ENCODE measurements around the gene OR10AG1. TPM values are rescaled to one million over a fixed set of nuclear protein-coding genes. Genes with fewer than 3 reads are reported as not detected.

The OR10AG1 gene
- total RNA-seq, 1 experiment from 2014 or later: not detected

DNA sequence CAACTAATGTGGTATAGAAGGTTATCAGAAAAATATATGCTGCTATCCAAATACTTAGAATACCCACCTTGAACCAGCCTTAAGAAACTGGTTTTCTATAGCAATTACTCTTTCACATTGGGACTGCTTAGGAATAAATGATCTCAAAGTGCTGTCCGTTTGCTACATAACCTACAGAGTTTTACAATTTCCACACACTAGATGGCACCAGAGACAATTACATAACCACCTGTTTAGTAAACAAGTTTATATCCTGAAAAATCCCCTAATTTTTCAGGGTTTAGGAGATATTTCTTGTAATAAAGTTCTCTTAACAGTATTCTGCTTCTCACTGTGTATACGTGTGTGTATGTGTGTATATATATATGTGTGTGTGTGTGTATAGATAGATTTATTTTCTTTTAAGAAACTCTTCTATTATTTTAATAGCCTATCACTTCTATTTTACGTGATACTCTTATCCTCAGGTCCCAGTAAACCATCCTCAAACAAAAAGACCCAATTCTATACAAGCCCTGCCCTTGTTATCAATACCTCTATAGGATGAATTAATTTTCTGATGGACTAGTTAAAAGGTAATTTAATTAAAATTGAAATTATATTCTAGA, 26.9 kb downstream of the OR10AG1 start:
- no peaks in the 10 kb centered on the region for H3K36me3 Mint-ChIP-seq (ENCODE audit: insufficient read depth, unreplicated experiment)
- H3K27me3 Mint-ChIP-seq (ENCODE audit: insufficient read depth, unreplicated experiment): peaks cover 2% of the 10 kb centered on the region
- no peaks in the 10 kb centered on the region for H3K9me3 ChIP-seq
- H3K9me3 Mint-ChIP-seq (ENCODE audit: unreplicated experiment): no peaks in the 10 kb centered on the region
- ChIA-PET POLR2A (no interaction called here), CTCF (no interaction called here)
- BruUV-seq (replicated peaks): no TSS peak
- H3K4me3 ChIP-seq (ENCODE audit: low read depth, low read length): no peak overlapping the region
- intact Hi-C loops (cut with micrococcal nuclease; ENCODE audit: unreplicated experiment): loop anchor here (1.0 to 10.0 kb wide), 3 partner anchors 146 to 840 kb away; no protein-coding TSS in a partner anchor
- no peaks in the 10 kb centered on the region for H3K27me3 ChIP-seq (replicated peaks; ENCODE audit: control insufficient read depth, insufficient read depth, low read length)
- no peaks in the 10 kb centered on the region for H3K36me3 ChIP-seq (ENCODE audit: control insufficient read depth, insufficient read depth, low read length)
- no peak overlapping the region for H3K4me3 Mint-ChIP-seq (ENCODE audit: unreplicated experiment)
- peaks cover 5% of the 10 kb centered on the region; the same call in 1 of the 2 replicates for H3K4me1 ChIP-seq
- H3K27ac Mint-ChIP-seq (ENCODE audit: unreplicated experiment): no peak overlapping the region
- TF ChIP-seq, protein P1, sequence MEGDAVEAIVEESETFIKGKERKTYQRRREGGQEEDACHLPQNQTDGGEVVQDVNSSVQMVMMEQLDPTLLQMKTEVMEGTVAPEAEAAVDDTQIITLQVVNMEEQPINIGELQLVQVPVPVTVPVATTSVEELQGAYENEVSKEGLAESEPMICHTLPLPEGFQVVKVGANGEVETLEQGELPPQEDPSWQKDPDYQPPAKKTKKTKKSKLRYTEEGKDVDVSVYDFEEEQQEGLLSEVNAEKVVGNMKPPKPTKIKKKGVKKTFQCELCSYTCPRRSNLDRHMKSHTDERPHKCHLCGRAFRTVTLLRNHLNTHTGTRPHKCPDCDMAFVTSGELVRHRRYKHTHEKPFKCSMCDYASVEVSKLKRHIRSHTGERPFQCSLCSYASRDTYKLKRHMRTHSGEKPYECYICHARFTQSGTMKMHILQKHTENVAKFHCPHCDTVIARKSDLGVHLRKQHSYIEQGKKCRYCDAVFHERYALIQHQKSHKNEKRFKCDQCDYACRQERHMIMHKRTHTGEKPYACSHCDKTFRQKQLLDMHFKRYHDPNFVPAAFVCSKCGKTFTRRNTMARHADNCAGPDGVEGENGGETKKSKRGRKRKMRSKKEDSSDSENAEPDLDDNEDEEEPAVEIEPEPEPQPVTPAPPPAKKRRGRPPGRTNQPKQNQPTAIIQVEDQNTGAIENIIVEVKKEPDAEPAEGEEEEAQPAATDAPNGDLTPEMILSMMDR (IDR thresholded peaks at IDR 0.05; ENCODE audit: insufficient read depth in 1 of 2, low read depth in 1 of 2, low read length in 1 of 2, severe bottlenecking in 1 of 2, unreplicated experiment in 1 of 2): peak; percentile 55 to 65
- DNase-seq: peak in 1 of 2 experiments; percentile 57
- H3K4me1 Mint-ChIP-seq (ENCODE audit: low read depth, unreplicated experiment): no peaks in the 10 kb centered on the region

DNA sequence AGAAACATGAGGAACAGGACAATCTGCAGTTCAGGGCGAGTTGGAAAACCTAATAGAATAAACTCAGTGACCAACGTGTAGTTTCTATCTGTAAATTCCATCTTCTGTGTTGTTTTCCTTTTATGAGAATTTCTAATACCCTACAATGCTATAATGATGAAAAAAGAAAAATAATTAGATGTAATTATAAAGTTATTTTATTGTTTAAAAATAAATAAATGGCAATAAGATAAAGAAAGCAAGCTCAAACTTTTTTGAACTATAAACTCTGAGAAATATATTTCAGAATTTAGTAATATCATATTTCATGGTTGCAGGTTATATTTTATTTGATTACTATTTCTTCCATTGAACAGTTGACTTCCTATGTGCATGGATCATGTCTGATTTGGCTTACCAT, 33.4 kb downstream of the OR10AG1 start, which contains the start of gene OR5I1:
TSS of gene OR5I1 (minus strand) at position 101 of the 400 bp plus-strand sequence. CDS start at position 101, 0 bp downstream.
- intact Hi-C loops (cut with micrococcal nuclease; ENCODE audit: unreplicated experiment): loop anchor here (5.0 kb wide), 1 partner anchor 219 kb away; no protein-coding TSS in a partner anchor
- DNase-seq: no peak
- H3K9me3 ChIP-seq: no peaks in the 10 kb centered on the region
- BruUV-seq (replicated peaks): no TSS peak
- H3K4me3 ChIP-seq (ENCODE audit: low read depth, low read length): no peak within 1 kb of the TSS
- Mint-ChIP-seq H3K36me3 (ENCODE audit: insufficient read depth, unreplicated experiment) (no peaks in the 10 kb centered on the region), H3K4me3 (ENCODE audit: unreplicated experiment) (no peak within 1 kb of the TSS), H3K9me3 (ENCODE audit: unreplicated experiment) (no peaks in the 10 kb centered on the region), H3K4me1 (ENCODE audit: low read depth, unreplicated experiment) (no peaks in the 10 kb centered on the region), H3K27ac (ENCODE audit: unreplicated experiment) (no peak within 1 kb of the TSS), H3K27me3 (ENCODE audit: insufficient read depth, unreplicated experiment) (peaks cover 2% of the 10 kb centered on the region)
- no peaks in the 10 kb centered on the region; the same call in 1 of the 2 replicates for H3K27me3 ChIP-seq (replicated peaks; ENCODE audit: control insufficient read depth, insufficient read depth, low read length)
- TF ChIP-seq, protein P1 (IDR thresholded peaks at IDR 0.05; ENCODE audit: insufficient read depth in 1 of 2, low read depth in 1 of 2, low read length in 1 of 2, severe bottlenecking in 1 of 2, unreplicated experiment in 1 of 2): no peak
- POLR2A ChIA-PET: no interaction called here
- no peaks in the 10 kb centered on the region for H3K36me3 ChIP-seq (ENCODE audit: control insufficient read depth, insufficient read depth, low read length)
- CTCF ChIA-PET: no interaction called here
- no peaks in the 10 kb centered on the region for H3K4me1 ChIP-seq

DNA sequence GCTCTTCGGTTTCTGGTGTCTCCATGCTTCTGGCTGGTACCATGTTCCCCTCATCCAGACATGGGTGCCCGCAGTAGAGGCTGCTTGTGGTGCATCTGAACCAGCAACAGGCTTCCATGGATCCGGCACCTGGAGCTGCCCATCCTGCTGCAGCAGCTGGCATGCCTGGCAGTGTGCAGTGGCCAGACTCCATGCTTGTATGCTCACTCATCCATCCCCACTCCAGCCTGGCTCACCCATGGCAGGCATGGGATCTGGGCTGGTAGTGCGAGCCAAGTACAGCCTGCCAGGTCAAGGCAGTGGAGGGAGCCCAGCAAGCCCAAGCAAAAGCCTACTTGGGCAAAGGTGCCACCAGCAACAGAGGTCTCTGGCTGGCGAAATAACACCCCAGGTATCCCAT, 49.2 kb downstream of the OR10AG1 start:
- TF ChIP-seq, protein P1 (IDR thresholded peaks at IDR 0.05; ENCODE audit: insufficient read depth in 1 of 2, low read depth in 1 of 2, low read length in 1 of 2, severe bottlenecking in 1 of 2, unreplicated experiment in 1 of 2): no peak
- no peak for DNase-seq
- POLR2A ChIA-PET: no interaction called here
- H3K36me3 ChIP-seq (ENCODE audit: control insufficient read depth, insufficient read depth, low read length): no peaks in the 10 kb centered on the region
- H3K4me1 ChIP-seq: no peaks in the 10 kb centered on the region
- BruUV-seq (replicated peaks): no TSS peak
- Mint-ChIP-seq H3K4me3 (ENCODE audit: unreplicated experiment) (no peak overlapping the region), H3K36me3 (ENCODE audit: insufficient read depth, unreplicated experiment) (no peaks in the 10 kb centered on the region), H3K4me1 (ENCODE audit: low read depth, unreplicated experiment) (no peaks in the 10 kb centered on the region), H3K9me3 (ENCODE audit: unreplicated experiment) (no peaks in the 10 kb centered on the region), H3K27me3 (ENCODE audit: insufficient read depth, unreplicated experiment) (peaks cover 3% of the 10 kb centered on the region), H3K27ac (ENCODE audit: unreplicated experiment) (no peak overlapping the region)
- intact Hi-C loops (cut with micrococcal nuclease; ENCODE audit: unreplicated experiment): no loop called here
- no peak overlapping the region for H3K4me3 ChIP-seq (ENCODE audit: low read depth, low read length)
- no peaks in the 10 kb centered on the region; the same call in 1 of the 2 replicates for H3K9me3 ChIP-seq
- H3K27me3 ChIP-seq (replicated peaks; ENCODE audit: control insufficient read depth, insufficient read depth, low read length): no peaks in the 10 kb centered on the region
- CTCF ChIA-PET: no interaction called here

Other genes starting within 250 kb of the OR10AG1 start
- gene OR5D13, start 196.5 kb downstream of the OR10AG1 start, total RNA-seq (2022): not detected in 2 replicates
- gene OR5D14, start 174.4 kb downstream of the OR10AG1 start, total RNA-seq (2022): not detected in 2 replicates
- not detected in 2 replicates for gene OR5L1, start 158.6 kb downstream of the OR10AG1 start, total RNA-seq (2022)
- not detected in 2 replicates for gene OR5D18, start 150.3 kb downstream of the OR10AG1 start, total RNA-seq (2022)
- gene OR5L2, start 142.7 kb downstream of the OR10AG1 start, total RNA-seq (2022): not detected in 2 replicates
- not detected in 2 replicates for gene OR5D16, start 131.2 kb downstream of the OR10AG1 start, total RNA-seq (2022)
- not detected in 2 replicates for gene TRIM51, start 86.6 kb downstream of the OR10AG1 start, total RNA-seq (2022)
- not detected in 2 replicates for gene OR5W2, start 55.4 kb downstream of the OR10AG1 start, total RNA-seq (2022)
- gene OR5I1, start 33.5 kb downstream of the OR10AG1 start, total RNA-seq (2022): not detected in 2 replicates
- not detected in 2 replicates for gene OR5F1, start 24.7 kb upstream of the OR10AG1 start, total RNA-seq (2022)
- not detected in 2 replicates for gene OR5AS1, start 57.7 kb upstream of the OR10AG1 start, total RNA-seq (2022)
- not detected in 2 replicates for gene OR8I2, start 123.4 kb upstream of the OR10AG1 start, total RNA-seq (2022)
- gene OR8H2, start 133.7 kb upstream of the OR10AG1 start, total RNA-seq (2022): not detected in 2 replicates
- gene OR8H3, start 152.4 kb upstream of the OR10AG1 start, total RNA-seq (2022): not detected in 2 replicates
- gene OR8J3, start 170.3 kb upstream of the OR10AG1 start, total RNA-seq (2022): not detected in 2 replicates
- gene OR8K5, start 190.4 kb upstream of the OR10AG1 start, total RNA-seq (2022): not detected in 2 replicates
- gene OR5J2, start 206.7 kb upstream of the OR10AG1 start, total RNA-seq (2022): not detected in 2 replicates